ENCODE data around the gene CORO1C.
A peak's percentile ranks its signal among the peaks of the same experiment; 100 is the strongest.
"Not testable (repeated sequence)": the region's sequence is repeated elsewhere in the genome, so short reads cannot be mapped to it uniquely, and the experiment has no call there.

The CORO1C gene

DNA sequence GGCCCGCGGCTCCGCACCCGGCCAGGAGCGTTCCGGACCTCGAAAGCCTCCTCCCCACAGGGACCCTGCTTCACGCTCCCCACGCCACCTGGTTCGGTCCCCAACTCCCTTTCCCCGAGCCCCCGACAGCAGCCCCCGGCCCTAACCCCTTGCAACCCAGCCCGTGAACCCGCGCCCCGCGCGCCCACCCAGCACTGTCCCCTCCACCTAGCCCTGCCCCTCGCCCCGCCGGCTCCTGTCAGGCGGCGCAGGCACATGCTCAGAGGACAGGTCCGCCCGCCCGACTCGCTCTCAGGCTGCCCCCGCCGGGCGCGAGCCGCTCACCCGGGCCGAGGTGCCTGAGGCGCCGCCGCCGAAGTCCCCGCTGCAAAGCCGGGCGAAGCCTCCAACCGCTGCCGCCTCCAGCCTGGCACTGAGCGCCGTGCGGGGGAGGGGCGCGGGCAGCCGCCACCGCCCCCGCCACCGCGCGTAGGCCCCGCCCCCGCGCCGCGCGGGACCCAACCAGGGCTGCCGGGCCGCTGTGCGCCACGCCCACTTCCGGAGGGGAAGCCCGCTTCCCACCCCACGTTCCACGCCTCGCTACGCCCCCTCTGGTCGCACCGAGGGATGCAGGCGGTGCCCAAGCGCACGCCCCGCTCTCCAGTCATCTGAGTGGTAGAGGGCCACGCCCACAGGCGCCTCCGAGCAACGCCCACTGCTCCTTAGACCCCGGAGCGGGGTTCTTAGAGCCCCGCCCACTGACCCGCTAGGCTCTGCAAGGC lies at the start of gene CORO1C:
CORO1C (minus strand) TSS at position 414 of the 761 bp plus-strand sequence. CDS start 30,200 bp downstream, outside the sequence.
- peak; percentile 97 for DNase-seq

DNA sequence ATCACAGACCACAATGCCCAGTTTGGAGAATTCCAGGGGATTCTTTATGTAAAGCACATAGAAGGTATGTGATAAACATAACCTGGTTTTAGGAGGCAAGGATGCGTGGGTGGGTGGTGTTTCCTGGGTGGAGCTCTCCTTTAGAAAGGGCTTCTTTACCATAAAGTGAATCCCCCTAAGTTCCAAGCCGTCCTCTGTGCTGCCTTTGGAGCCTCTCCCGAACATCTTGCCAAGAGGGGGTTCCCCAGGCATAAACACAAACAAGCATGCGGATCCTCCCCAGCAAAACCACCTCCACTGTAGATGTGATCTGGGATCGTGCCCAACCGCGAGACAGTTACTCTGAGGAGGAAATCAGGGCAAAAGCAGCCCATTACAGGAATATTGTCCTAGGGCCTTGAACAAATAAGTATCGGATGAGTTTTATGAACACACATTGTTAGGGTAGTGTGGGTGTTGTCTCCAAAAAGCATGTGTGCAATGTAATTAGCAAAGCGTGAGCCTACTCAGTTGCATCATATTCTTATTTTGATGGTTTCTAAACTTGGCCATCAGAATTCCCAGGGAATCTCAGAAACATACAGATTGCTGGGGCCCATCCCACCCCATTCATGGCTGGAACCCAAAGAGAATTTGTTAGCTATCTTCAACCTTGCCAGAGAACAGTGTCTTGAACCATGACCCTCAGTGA lies 48.8 kb upstream of the CORO1C start:
- DNase-seq, result no peak

- no peak for DNase-seq
Measured at GRCh38 chr12:108778053-108778452, 46.7 kb upstream of the CORO1C start.

GRCh38 chr12:108777156-108777555 lies 45.8 kb upstream of the CORO1C start:
- DNase-seq, result no peak

DNA sequence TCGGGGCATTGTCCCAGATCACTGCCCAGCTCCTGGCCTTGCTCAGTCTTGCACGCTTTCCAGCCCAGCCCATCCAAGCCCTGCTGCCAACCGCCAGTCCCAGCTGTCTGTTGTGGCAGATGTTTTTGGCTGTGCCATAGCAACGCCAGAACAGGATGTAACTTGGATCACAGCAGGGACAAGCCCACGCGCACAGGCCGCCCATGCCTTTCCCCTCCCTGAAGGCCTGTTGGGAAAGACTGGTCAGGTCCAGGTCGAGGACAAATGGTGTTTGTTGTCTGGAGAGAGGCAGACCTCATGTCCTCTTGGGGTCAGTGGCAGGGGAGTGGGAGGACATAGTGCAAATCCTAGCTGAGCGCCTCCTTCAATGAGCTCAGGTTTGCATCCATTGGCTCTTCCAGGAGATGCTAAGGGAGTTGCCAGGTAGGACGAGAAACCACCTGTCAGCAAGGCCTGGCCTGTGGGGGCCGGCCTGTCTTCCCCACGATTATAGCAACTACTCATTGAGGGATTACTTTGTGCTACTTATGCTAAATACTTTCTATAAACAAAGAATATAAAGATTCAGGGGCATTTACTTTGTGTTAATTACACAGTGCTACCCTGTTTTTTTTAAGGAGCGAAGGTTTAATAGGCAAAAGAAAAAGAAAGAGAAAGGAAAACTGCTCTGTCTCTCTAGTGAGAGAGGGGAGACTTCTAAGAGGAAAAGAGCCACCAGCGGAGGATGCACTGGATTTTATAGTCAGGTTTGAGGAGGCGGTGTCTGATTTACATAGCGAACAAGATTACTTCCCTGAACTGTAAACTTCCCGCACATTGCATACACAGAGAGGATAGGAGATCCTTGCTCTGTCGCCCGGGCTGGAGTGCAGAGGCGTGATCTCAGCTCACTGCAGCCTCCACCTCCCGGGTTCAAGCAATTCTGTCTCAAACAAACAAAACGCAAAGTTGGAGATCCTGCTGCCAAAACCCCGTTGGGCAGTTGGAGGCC lies 42.8 kb upstream of the CORO1C start:
- DNase-seq, result no peak

DNA sequence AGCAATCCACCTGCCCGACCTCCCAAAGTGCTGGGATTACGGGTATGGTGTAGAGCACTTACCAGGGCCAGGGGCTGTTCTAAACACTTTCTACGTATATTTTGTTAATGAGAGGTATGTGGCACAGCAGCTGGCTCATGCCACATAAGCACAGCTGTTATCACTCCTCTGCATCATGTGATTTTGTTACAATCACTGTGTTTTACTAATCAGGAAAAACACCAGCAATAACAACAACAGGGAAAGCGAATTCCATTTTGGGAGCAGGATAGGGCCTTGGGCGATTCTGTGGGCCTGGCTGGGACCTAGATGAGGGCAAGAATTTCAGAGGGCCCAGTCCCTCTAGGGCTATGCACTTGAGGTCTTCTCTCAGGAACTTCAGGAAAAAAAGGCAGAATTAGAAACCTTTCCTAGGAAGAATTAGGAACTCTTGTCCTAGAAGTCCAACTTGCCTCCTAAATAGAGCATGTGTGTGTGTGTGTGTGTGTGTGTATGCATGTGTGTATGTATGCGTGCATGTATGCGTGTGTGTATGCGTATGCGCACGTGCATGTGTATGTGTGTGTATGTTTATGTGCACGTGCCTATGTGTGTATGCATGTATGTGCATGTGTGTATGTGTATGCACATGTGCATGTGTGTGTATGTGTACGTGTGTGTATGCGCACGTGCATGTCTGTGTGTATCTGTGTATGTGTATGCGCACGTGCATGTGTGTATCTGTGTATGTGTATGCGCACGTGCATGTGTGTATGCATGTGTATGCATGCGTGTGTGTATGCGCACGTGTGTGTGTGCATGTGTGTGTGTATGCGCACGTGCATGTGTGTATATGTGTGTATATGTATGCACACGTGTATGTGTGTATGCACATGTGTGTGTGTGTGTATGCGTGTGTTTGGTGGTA lies 41.8 kb upstream of the CORO1C start:
- DNase-seq, result no peak

GRCh38 chr12:108772247-108772646 lies 40.9 kb upstream of the CORO1C start:
- no peak for DNase-seq

GRCh38 chr12:108771835-108772234 lies 40.5 kb upstream of the CORO1C start:
- DNase-seq, result not testable (repeated sequence)

- DNase-seq, result no peak
Measured at GRCh38 chr12:108770963-108771362, 39.6 kb upstream of the CORO1C start.

DNA sequence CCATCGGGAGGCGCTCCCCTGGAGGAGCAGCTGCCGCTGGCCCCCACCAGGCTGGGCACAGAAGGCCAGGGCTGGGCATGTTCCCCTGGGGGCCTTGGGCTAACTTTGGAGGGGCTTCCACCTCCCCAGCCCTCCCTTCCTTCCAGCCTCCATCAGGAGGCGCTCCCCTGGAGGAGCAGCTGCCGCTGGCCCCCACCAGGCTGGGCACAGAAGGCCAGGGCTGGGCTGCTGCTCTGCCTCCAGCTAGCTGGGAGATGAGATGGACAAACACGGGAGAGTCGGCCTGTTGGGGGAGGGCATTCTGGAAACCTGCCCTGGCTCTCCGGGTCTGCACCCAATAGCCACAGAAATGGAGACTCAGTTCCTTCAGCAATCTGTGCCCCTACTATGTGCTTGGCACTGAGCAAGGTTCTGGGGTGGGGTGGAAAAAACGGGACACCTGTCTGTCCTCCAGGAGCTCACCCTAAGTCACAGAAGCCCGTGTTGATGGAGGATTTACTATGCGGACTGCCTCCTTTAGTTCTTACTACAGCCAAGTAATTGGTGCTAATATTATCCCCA lies 39.0 kb upstream of the CORO1C start:
- no peak for DNase-seq

GRCh38 chr12:108768591-108769500 lies 37.5 kb upstream of the CORO1C start:
- peak; percentile 26 for DNase-seq

- no peak for DNase-seq
Measured at GRCh38 chr12:108766294-108766693, 35.0 kb upstream of the CORO1C start.

DNA sequence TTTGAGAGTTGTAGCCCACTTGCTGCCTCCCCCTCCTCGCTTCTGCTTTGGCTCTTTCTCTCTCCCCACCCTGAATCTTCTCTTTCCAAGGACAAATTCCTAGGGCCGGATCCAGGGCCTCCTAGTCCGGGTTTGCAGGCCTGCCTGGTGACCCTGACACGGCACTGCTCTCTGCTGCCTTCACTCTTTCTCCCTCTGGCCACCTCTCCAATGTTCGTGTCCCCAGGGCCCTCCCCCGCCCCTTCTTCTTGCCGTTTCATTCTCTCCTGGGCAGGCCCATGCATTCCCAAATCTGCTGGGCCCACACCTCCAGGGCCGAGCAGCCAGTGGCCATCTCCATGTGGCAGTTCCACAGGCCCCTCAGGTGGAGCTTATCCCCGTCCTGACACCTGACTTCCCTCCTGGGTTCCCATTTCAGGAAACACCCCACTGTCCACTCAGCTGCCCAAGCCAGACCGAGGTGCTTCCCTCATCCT lies 34.0 kb upstream of the CORO1C start:
- no peak for DNase-seq

- DNase-seq, result no peak
Measured at GRCh38 chr12:108764540-108765288, 33.4 kb upstream of the CORO1C start.

GRCh38 chr12:108761226-108761625 lies 29.9 kb upstream of the CORO1C start:
- DNase-seq, result no peak

GRCh38 chr12:108759924-108760323 lies 28.6 kb upstream of the CORO1C start:
- no peak for DNase-seq

DNA sequence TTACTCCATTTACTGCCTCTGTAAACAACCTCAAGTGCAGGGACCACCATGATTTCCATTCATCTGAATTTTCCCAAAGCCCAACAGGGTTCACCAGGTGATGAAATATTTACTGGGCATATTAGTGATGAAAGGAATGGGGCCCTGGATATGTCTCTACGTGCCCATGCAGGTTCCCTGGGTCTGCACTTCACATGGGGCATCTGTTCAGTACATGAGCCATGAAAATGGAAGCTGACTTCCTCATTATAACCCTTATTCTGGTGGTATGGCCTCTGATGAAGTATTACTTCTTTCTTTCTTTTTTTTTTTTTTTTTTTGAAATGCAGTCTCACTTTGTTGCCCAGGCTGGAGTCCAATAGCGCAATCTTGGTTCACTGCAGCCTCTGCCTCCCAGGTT lies 26.5 kb upstream of the CORO1C start:
- no peak for DNase-seq

DNA sequence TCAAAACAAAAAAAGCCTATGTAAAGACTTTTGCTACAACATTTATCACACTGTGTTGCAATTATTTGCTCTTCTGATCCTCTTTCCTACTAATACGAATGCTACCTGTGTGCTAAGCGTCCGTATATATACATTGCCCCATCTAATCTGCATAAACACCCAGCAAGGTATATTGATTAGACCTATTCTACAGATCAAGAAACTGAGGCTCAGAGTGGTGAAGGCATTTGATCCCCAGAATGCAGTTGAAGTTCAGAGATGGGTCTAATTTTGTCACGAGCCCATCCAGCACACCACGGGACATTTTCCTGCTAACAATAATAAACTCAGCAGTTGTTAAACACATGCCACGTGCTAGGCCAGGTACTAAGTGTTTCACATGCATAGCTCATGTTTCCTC lies 25.1 kb upstream of the CORO1C start:
- no peak for DNase-seq

DNA sequence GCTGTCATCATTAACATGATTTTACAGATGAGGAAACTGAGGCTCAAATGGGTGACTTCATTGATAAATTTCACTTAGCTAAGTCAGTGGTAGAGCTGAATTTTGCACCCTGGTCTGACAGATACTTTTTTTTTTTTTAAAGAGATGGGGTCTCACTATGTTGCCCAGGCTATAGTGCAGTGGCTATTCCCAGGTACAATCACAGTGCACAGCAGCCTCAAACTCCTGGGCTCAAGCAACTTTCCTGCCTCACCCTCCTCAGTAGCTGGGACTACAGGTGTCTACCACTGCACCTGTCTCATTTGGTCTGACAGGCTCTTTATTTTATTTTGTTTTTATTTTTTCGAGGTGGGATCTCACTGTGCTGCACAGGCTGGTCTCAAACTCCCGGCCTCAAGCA lies 24.2 kb upstream of the CORO1C start:
- DNase-seq, result no peak

GRCh38 chr12:108753976-108754375 lies 22.7 kb upstream of the CORO1C start:
- no peak for DNase-seq
